ENCODE results near the gene ADGRB3. TPM values are rescaled to one million over a fixed set of nuclear protein-coding genes. Genes with fewer than 3 reads are reported as not detected.

Gene ADGRB3
- total and polyA plus RNA-seq, 7 donors = 0.60 to 11.5 (median 9.7) TPM; not detected in 1

GRCh38 chr6:69128411-69128810 is 493.3 kb downstream of the ADGRB3 start:
- no peak for DNase-seq

GRCh38 chr6:69129046-69129445 is 494.0 kb downstream of the ADGRB3 start:
- intact Hi-C loops (cut with DNase I) = no loop called here
- TF ChIP-seq CTCF (IDR thresholded peaks at IDR 0.05) (no peak), POLR2AphosphoS5 (IDR thresholded peaks at IDR 0.05) (no peak), EP300 (IDR thresholded peaks at IDR 0.05) (no peak), POLR2A (IDR thresholded peaks at IDR 0.05) (no peak)
- Histone ChIP-seq H3K4me1 (no peaks in the 10 kb centered on the region), H3K27me3 (no peaks in the 10 kb centered on the region), H3K9me3 (no peaks in the 10 kb centered on the region), H3K27ac (no peak overlapping the region), H3K4me3 (no peak overlapping the region), H3K36me3 (no peaks in the 10 kb centered on the region)
- 45 to 63% methylated on average over 1 of the region's 1 CpG for WGBS, 2 donors
- DNase-seq = no peak

More at GRCh38 chr6:69128411-69128810, 493.3 kb downstream of the ADGRB3 start:
- 19 to 38% methylated on average over 2 of the region's 2 CpGs for WGBS, 2 donors
- H3K4me1 ChIP-seq = no peaks in the 10 kb centered on the region
- no peaks in the 10 kb centered on the region for H3K36me3 ChIP-seq
- no peaks in the 10 kb centered on the region for H3K9me3 ChIP-seq
- TF ChIP-seq POLR2A (IDR thresholded peaks at IDR 0.05) (no peak), POLR2AphosphoS5 (IDR thresholded peaks at IDR 0.05) (no peak), CTCF (IDR thresholded peaks at IDR 0.05) (no peak), EP300 (IDR thresholded peaks at IDR 0.05) (no peak)
- H3K4me3 ChIP-seq = no peak overlapping the region
- intact Hi-C loops (cut with DNase I) = no loop called here
- H3K27ac ChIP-seq = no peak overlapping the region
- no peaks in the 10 kb centered on the region for H3K27me3 ChIP-seq

GRCh38 chr6:69135927-69136326 is 500.8 kb downstream of the ADGRB3 start:
- peaks cover 0 to 3% (median 0%) of the 10 kb centered on the region in 4 donors for H3K4me1 ChIP-seq
- TF ChIP-seq POLR2A (IDR thresholded peaks at IDR 0.05) (no peak), EP300 (IDR thresholded peaks at IDR 0.05) (no peak)
- DNase-seq = no peak
- whole genome bisulfite sequencing, 2 donors = 37 to 48% methylated on average over 1 of the region's 1 CpG
- H3K4me3 ChIP-seq = no peak overlapping the region
- H3K27ac ChIP-seq = no peak overlapping the region
- intact Hi-C loops (cut with DNase I) = no loop called here
- no peaks in the 10 kb centered on the region for H3K9me3 ChIP-seq
- no peaks in the 10 kb centered on the region for H3K27me3 ChIP-seq
- no peaks in the 10 kb centered on the region for H3K36me3 ChIP-seq

GRCh38 chr6:69138148-69138547 is 503.1 kb downstream of the ADGRB3 start:
- no peaks in the 10 kb centered on the region for H3K27me3 ChIP-seq
- no peak overlapping the region for H3K4me3 ChIP-seq
- no peaks in the 10 kb centered on the region for H3K36me3 ChIP-seq
- intact Hi-C loops (cut with DNase I) = no loop called here
- H3K4me1 ChIP-seq = peaks cover 0 to 3% (median 0%) of the 10 kb centered on the region in 4 donors
- no peaks in the 10 kb centered on the region for H3K9me3 ChIP-seq
- H3K27ac ChIP-seq = no peak overlapping the region
- DNase-seq = no peak
- TF ChIP-seq POLR2AphosphoS5 (IDR thresholded peaks at IDR 0.05) (no peak), EP300 (IDR thresholded peaks at IDR 0.05) (no peak), POLR2A (IDR thresholded peaks at IDR 0.05) (no peak)

GRCh38 chr6:69138893-69139494 is 503.9 kb downstream of the ADGRB3 start:
- TF ChIP-seq CTCF (IDR thresholded peaks at IDR 0.05) (no peak), POLR2AphosphoS5 (IDR thresholded peaks at IDR 0.05) (no peak), POLR2A (IDR thresholded peaks at IDR 0.05) (no peak), EP300 (IDR thresholded peaks at IDR 0.05) (no peak)

GRCh38 chr6:69145062-69145461 is 510.0 kb downstream of the ADGRB3 start:
- TF ChIP-seq EP300 (IDR thresholded peaks at IDR 0.05) (no peak), CTCF (IDR thresholded peaks at IDR 0.05) (no peak), POLR2A (IDR thresholded peaks at IDR 0.05) (no peak), POLR2AphosphoS5 (IDR thresholded peaks at IDR 0.05) (no peak)
- Histone ChIP-seq H3K4me3 (no peak overlapping the region), H3K36me3 (no peaks in the 10 kb centered on the region), H3K9me3 (no peaks in the 10 kb centered on the region), H3K27ac (no peak overlapping the region), H3K27me3 (no peaks in the 10 kb centered on the region), H3K4me1 (no peaks in the 10 kb centered on the region)
- WGBS, 2 donors = 76 to 86% methylated on average over 6 of the region's 6 CpGs
- DNase-seq = no peak
- intact Hi-C loops (cut with DNase I) = no loop called here

More at GRCh38 chr6:69138893-69139494, 503.9 kb downstream of the ADGRB3 start:
- Histone ChIP-seq H3K27ac (no peak overlapping the region), H3K9me3 (no peaks in the 10 kb centered on the region), H3K27me3 (no peaks in the 10 kb centered on the region), H3K4me1 (peaks cover 0 to 3% (median 0%) of the 10 kb centered on the region in 4 donors), H3K4me3 (no peak overlapping the region), H3K36me3 (no peaks in the 10 kb centered on the region)
- DNase-seq = no peak
- intact Hi-C loops (cut with DNase I) = no loop called here
- 92 to 94% methylated on average over 4 of the region's 4 CpGs for WGBS, 2 donors

All from sigmoid colon (tissue), 7 donors.